ENCODE data around the gene HHLA2.

The HHLA2 gene

DNA sequence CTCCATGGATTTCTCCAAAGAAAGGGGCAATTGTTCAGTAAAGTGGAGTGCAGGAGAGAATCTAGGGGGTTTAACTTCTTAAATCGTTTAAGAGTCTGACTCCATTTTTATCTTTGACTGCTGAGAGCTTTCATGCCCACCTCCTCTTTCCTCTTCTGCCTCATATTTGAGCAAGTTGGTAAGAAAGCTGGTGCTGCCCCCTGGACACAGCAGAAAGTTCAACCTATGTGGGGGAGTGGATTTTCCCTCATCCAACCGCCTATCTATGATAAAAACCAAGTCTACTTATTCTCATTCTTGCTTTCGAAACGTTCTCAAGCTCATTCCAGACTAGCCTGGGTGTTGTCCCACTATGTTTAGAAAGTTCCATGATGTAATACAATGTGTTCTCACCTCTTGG, 26.0 kb downstream of the HHLA2 start:
- Histone ChIP-seq H3K9ac (ENCODE audit: low read length) (no peak overlapping the region), H2AFZ (ENCODE audit: insufficient read depth, low read length, poor library complexity) (no peak overlapping the region), H2BK120ac (ENCODE audit: insufficient read depth, low read length, poor library complexity) (no peak overlapping the region), H4K8ac (ENCODE audit: low read depth, low read length) (no peak overlapping the region), H3K9me3 (ENCODE audit: insufficient read depth, low read depth, low read length) (no peaks in the 10 kb centered on the region), H2BK12ac (ENCODE audit: low read length) (no peak overlapping the region), H3K4ac (ENCODE audit: low read depth, low read length) (no peak overlapping the region), H3K79me2 (ENCODE audit: control insufficient read depth, insufficient read depth, low read length, poor library complexity) (no peaks in the 10 kb centered on the region), H4K12ac (ENCODE audit: low read depth, low read length) (no peak overlapping the region), H3K4me3 (ENCODE audit: low read depth, low read length) (no peak overlapping the region), H3K79me1 (ENCODE audit: low read length) (no peaks in the 10 kb centered on the region), H3K36me3 (ENCODE audit: control insufficient read depth in 1 of 2, insufficient read depth in 2 of 2, low read length in 2 of 2) (no peaks in the 10 kb centered on the region), H3K27ac (ENCODE audit: low read depth, low read length) (no peak overlapping the region), H3K14ac (ENCODE audit: low read length) (no peak overlapping the region), H3K4me1 (ENCODE audit: control insufficient read depth in 1 of 2, insufficient read depth in 2 of 2, low read length in 2 of 2) (no peaks in the 10 kb centered on the region), H3K4me2 (ENCODE audit: low read length) (no peak overlapping the region), H2AK5ac (ENCODE audit: low read length) (no peak overlapping the region), H3K18ac (ENCODE audit: low read length) (no peak overlapping the region), H3K23ac (ENCODE audit: low read length) (no peak overlapping the region), H2BK5ac (ENCODE audit: low read depth, low read length, poor library complexity) (no peak overlapping the region), H3K27me3 (ENCODE audit: insufficient read depth, low read length) (no peaks in the 10 kb centered on the region), H4K91ac (ENCODE audit: low read depth, low read length) (no peak overlapping the region)
- DNase-seq = peak in 1 of 2 donors; percentile 15
- WGBS (ENCODE audit: extremely low coverage, insufficient coverage, insufficient read length) = no CpG with 5 or more reads among the region's 4 CpGs

DNA sequence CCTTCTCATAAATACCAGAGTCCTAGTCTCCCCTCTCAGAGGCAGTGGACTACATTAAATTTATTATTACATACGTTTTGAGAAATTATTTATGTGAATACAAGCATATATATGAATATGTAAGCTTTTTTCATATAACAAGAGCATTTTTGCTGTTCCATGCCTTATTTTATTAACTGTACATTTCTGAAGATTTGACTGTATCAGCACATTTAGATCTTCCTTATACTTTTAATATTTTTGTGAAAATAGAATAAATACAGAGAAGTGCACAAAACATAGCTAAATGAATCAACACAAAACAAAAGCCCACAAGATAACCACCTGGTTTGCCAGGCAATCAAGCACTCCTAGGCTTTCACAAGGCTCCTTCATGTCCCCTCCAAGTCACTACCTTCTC, 27.8 kb downstream of the HHLA2 start:
- H2BK5ac ChIP-seq (ENCODE audit: low read depth, low read length, poor library complexity) = no peak overlapping the region
- H3K27me3 ChIP-seq (ENCODE audit: insufficient read depth, low read length) = no peaks in the 10 kb centered on the region
- no peak overlapping the region for H2AK5ac ChIP-seq (ENCODE audit: low read length)
- H2AFZ ChIP-seq (ENCODE audit: insufficient read depth, low read length, poor library complexity) = no peak overlapping the region
- no peak overlapping the region for H3K4ac ChIP-seq (ENCODE audit: low read depth, low read length)
- H3K79me2 ChIP-seq (ENCODE audit: control insufficient read depth, insufficient read depth, low read length, poor library complexity) = no peaks in the 10 kb centered on the region
- no peak overlapping the region for H4K8ac ChIP-seq (ENCODE audit: low read depth, low read length)
- no peaks in the 10 kb centered on the region for H3K79me1 ChIP-seq (ENCODE audit: low read length)
- no peak overlapping the region for H2BK12ac ChIP-seq (ENCODE audit: low read length)
- no peak overlapping the region for H3K27ac ChIP-seq (ENCODE audit: low read depth, low read length)
- no peaks in the 10 kb centered on the region for H3K9me3 ChIP-seq (ENCODE audit: insufficient read depth, low read depth, low read length)
- H3K23ac ChIP-seq (ENCODE audit: low read length) = no peak overlapping the region
- H4K12ac ChIP-seq (ENCODE audit: low read depth, low read length) = no peak overlapping the region
- H2BK120ac ChIP-seq (ENCODE audit: insufficient read depth, low read length, poor library complexity) = no peak overlapping the region
- H3K14ac ChIP-seq (ENCODE audit: low read length) = no peak overlapping the region
- H3K4me2 ChIP-seq (ENCODE audit: low read length) = no peak overlapping the region
- WGBS (ENCODE audit: extremely low coverage, insufficient coverage, insufficient read length) = no CpG with 5 or more reads among the region's 1 CpG
- DNase-seq = no peak
- no peak overlapping the region for H4K91ac ChIP-seq (ENCODE audit: low read depth, low read length)
- H3K4me3 ChIP-seq (ENCODE audit: low read depth, low read length) = no peak overlapping the region
- no peak overlapping the region for H3K18ac ChIP-seq (ENCODE audit: low read length)
- H3K4me1 ChIP-seq (ENCODE audit: control insufficient read depth in 1 of 2, insufficient read depth in 2 of 2, low read length in 2 of 2) = no peaks in the 10 kb centered on the region
- H3K36me3 ChIP-seq (ENCODE audit: control insufficient read depth in 1 of 2, insufficient read depth in 2 of 2, low read length in 2 of 2) = no peaks in the 10 kb centered on the region
- H3K9ac ChIP-seq (ENCODE audit: low read length) = no peak overlapping the region

DNA sequence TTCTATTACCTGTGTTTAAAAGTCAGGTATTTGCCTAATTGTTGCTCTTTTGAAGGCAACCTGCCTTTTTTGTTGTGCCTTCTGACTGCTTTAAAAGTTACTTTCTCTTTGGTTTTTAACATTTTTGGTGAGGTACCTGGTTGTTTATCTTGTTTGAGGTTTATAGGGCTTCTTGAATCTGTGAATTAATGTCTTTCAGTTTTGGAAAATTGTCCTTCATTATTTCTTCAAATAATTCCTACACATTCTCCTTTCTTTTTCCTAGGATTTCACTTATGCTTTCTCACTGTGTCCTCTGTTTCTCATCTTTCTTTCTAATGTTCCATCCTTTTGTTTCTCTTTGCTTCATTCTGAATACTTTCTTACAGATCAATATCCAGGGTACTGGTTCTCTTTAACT, 30.8 kb downstream of the HHLA2 start:
- H2BK12ac ChIP-seq (ENCODE audit: low read length) = no peak overlapping the region
- no peak overlapping the region for H4K91ac ChIP-seq (ENCODE audit: low read depth, low read length)
- H3K9me3 ChIP-seq (ENCODE audit: insufficient read depth, low read depth, low read length) = no peaks in the 10 kb centered on the region
- no peak overlapping the region for H2BK120ac ChIP-seq (ENCODE audit: insufficient read depth, low read length, poor library complexity)
- no peak overlapping the region for H3K27ac ChIP-seq (ENCODE audit: low read depth, low read length)
- H3K4me1 ChIP-seq (ENCODE audit: control insufficient read depth in 1 of 2, insufficient read depth in 2 of 2, low read length in 2 of 2) = no peaks in the 10 kb centered on the region
- no peaks in the 10 kb centered on the region for H3K27me3 ChIP-seq (ENCODE audit: insufficient read depth, low read length)
- H2AFZ ChIP-seq (ENCODE audit: insufficient read depth, low read length, poor library complexity) = no peak overlapping the region
- no peak overlapping the region for H3K4me2 ChIP-seq (ENCODE audit: low read length)
- no peaks in the 10 kb centered on the region for H3K36me3 ChIP-seq (ENCODE audit: control insufficient read depth in 1 of 2, insufficient read depth in 2 of 2, low read length in 2 of 2)
- no peak overlapping the region for H4K8ac ChIP-seq (ENCODE audit: low read depth, low read length)
- H3K9ac ChIP-seq (ENCODE audit: low read length) = no peak overlapping the region
- no peak overlapping the region for H2BK5ac ChIP-seq (ENCODE audit: low read depth, low read length, poor library complexity)
- H3K18ac ChIP-seq (ENCODE audit: low read length) = no peak overlapping the region
- H3K14ac ChIP-seq (ENCODE audit: low read length) = no peak overlapping the region
- no peak for DNase-seq
- H2AK5ac ChIP-seq (ENCODE audit: low read length) = no peak overlapping the region
- H3K4me3 ChIP-seq (ENCODE audit: low read depth, low read length) = no peak overlapping the region
- no peaks in the 10 kb centered on the region for H3K79me2 ChIP-seq (ENCODE audit: control insufficient read depth, insufficient read depth, low read length, poor library complexity)
- H3K4ac ChIP-seq (ENCODE audit: low read depth, low read length) = no peak overlapping the region
- H4K12ac ChIP-seq (ENCODE audit: low read depth, low read length) = no peak overlapping the region
- H3K23ac ChIP-seq (ENCODE audit: low read length) = no peak overlapping the region
- no peaks in the 10 kb centered on the region for H3K79me1 ChIP-seq (ENCODE audit: low read length)

DNA sequence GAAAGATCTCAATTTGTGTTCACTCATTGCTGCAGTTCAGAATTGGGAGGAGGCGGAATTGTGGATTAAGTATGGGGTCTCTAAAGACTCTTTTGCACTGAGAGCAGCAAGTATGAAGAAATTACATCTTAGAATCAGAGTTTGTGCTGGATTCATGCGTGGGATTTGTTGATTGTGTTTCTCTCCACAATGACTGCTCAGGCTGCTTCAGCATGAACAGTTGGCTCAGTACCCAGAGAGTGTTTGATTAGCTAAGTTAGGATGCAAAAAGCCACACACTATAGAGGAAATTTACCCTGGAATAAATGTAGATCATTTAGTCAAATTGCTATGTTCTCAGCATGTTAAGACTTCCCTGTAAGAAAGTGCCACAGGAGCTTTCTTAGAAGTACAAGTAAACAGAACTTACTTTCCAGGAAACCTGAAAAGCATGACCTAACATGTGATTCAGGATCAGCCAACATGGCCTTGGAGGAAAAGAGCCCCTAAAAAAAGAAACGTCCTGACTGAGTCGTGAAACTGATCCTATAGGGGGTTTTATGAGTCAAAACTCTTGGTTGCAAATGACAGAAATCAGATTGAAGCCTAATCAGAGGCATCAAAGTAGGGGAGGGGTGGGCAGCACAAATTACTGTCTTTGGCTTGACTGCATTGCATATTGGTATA, 32.6 kb downstream of the HHLA2 start:
- Histone ChIP-seq H3K27me3 (ENCODE audit: insufficient read depth, low read length) (no peaks in the 10 kb centered on the region), H2AFZ (ENCODE audit: insufficient read depth, low read length, poor library complexity) (no peak overlapping the region), H4K12ac (ENCODE audit: low read depth, low read length) (no peak overlapping the region), H3K36me3 (ENCODE audit: control insufficient read depth in 1 of 2, insufficient read depth in 2 of 2, low read length in 2 of 2) (no peaks in the 10 kb centered on the region), H3K23ac (ENCODE audit: low read length) (no peak overlapping the region), H3K9me3 (ENCODE audit: insufficient read depth, low read depth, low read length) (no peaks in the 10 kb centered on the region), H3K4me3 (ENCODE audit: low read depth, low read length) (no peak overlapping the region), H3K14ac (ENCODE audit: low read length) (no peak overlapping the region), H3K18ac (ENCODE audit: low read length) (no peak overlapping the region), H3K4ac (ENCODE audit: low read depth, low read length) (no peak overlapping the region), H4K8ac (ENCODE audit: low read depth, low read length) (no peak overlapping the region), H2AK5ac (ENCODE audit: low read length) (no peak overlapping the region), H2BK120ac (ENCODE audit: insufficient read depth, low read length, poor library complexity) (no peak overlapping the region), H2BK12ac (ENCODE audit: low read length) (no peak overlapping the region), H3K79me2 (ENCODE audit: control insufficient read depth, insufficient read depth, low read length, poor library complexity) (no peaks in the 10 kb centered on the region), H2BK5ac (ENCODE audit: low read depth, low read length, poor library complexity) (no peak overlapping the region), H4K91ac (ENCODE audit: low read depth, low read length) (no peak overlapping the region), H3K9ac (ENCODE audit: low read length) (no peak overlapping the region), H3K79me1 (ENCODE audit: low read length) (no peaks in the 10 kb centered on the region), H3K4me2 (ENCODE audit: low read length) (no peak overlapping the region), H3K4me1 (ENCODE audit: control insufficient read depth in 1 of 2, insufficient read depth in 2 of 2, low read length in 2 of 2) (no peaks in the 10 kb centered on the region), H3K27ac (ENCODE audit: low read depth, low read length) (no peak overlapping the region)
- DNase-seq = no peak
- no CpG with 5 or more reads among the region's 4 CpGs for WGBS (ENCODE audit: extremely low coverage, insufficient coverage, insufficient read length)
